Measurements from ENCODE around the gene MAST3.

Gene MAST3

DNA sequence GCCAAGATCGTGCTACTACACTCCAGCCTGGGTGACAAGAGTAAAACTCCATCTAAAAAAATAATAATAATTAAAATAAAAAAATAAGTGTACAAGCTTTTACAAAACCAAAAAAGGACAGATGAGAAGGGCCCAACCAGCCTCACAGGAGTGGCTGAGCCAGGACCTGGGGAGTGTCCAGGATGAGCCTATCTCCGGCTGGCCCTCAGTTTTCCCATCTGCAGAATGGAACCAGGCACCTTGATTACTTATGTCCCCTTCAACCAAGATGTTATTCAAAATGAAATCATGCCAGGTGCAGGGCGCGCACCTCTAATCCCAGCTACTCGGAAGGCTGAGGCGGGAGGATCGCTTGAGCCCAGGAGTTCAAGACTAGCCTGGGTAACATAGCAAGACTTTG is 66.5 kb downstream of the MAST3 start:
- no peak for DNase-seq

DNA sequence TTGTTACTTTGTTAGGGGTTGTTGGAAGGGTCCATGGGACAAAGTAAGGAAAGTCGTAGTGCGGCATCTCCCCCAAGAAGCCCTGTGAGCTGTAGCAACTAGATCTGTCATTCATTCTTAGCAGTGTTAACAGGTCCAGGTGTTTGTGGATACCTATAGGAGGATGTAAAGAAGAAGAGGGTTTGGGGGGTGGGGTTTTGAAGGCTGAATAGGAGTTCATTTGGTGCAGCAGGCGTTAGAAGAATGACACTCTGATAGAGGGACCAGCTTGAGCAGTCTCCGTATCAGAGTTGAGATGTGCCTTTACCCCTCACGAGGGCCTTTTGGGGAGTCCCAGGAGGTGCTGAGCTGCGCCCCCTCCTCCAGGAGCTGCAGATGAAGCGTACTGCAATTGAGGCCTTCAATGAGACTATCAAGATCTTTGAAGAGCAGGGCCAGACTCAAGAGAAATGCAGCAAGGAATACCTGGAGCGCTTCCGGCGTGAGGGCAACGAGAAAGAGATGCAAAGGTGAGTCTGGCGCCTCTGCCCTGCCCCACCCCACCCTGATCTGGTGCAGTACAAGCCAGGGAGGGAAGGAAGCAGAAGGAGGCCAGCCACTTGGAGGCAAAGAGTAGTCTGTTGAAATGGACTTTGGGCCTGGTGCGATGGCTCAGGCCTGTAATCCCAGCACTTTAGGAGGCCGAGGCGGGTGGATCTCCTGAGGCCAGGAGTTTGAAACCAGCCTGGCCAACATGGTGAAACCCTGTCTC is 68.4 kb downstream of the MAST3 start:
- no peak for DNase-seq

DNA sequence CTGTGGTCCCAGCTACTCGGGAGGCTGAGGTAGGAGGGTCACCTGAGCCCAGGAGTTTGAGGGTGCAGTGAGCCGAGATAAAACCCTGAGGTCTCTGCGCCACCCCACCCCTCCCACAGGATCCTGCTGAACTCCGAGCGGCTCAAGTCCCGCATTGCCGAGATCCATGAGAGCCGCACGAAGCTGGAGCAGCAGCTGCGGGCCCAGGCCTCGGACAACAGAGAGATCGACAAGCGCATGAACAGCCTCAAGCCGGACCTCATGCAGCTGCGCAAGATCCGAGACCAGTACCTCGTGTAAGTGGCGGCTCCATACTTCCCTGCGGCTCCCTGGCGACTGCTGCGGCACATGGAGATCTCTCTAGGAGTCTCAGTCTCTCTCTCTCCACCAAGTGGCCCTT is 69.4 kb downstream of the MAST3 start:
- no peak for DNase-seq

DNA sequence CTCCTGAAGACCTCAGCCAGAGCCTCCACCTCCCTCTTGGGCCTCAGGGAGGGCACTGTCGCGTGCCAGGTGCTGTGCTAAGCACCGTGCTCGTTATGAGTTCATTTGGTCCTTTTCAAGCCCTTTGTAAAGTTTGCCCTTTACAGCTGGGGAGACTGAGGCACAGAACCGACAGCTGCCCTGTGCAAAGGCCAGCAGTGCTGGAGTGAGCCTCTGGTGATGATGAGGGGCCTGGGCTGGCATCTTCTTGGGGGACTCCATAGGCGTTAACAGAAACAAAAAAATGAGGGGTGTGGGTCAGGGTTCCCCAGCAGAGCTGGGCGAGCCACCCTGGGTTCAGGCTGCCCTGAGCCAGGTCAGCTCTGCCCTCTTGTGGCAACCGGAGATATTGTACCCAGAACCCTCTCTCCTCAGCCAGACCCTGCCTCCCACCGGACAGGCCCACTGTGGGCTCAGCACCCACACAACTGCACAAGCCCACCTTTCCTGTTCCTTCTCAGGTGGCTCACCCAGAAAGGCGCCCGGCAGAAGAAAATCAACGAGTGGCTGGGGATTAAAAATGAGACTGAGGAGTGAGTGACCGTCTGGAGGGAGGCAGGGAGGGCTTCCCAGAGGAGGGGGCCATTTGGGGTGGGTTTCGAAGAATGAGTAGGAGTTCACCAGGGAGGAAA is 70.5 kb downstream of the MAST3 start:
- DNase-seq: no peak

GRCh38 chr19:18168673-18169381 is 71.2 kb downstream of the MAST3 start:
- DNase-seq: no peak

GRCh38 chr19:18170714-18171255 is 73.2 kb downstream of the MAST3 start:
- DNase-seq: no peak

DNA sequence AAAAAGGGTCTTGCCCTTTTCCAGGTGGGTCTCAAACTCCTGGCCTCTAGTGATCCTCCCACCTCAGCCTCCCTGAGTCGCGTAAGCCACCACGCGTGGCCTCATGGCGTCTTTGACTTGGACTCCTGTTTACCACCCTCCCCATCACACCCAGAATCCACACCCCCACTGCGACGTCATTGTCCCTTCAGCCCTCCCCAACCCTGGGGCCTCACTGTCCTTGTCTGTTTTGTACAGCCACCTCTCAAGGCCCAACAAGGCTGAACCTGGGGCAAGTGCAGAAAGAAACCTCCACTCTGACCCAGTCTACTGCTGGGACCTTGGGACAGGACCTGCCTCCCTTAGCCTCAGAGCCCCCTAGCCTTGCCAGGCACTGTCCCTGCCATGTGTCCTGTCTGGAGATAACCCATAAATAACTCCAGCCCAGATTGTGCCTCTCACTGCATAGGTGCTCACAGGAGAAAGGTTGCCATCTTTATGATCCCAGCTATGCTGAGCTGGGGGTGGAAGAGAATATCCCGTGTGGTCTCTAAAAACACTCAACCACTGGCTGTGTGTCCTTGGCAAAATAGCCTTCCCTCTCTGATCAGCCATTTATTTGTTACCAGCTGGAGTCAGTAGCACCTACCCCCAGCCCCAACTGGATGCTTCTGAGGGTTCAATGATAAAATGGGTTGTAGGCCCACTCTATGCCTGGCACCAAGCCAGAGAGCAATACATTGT is 74.2 kb downstream of the MAST3 start:
- DNase-seq: no peak

DNA sequence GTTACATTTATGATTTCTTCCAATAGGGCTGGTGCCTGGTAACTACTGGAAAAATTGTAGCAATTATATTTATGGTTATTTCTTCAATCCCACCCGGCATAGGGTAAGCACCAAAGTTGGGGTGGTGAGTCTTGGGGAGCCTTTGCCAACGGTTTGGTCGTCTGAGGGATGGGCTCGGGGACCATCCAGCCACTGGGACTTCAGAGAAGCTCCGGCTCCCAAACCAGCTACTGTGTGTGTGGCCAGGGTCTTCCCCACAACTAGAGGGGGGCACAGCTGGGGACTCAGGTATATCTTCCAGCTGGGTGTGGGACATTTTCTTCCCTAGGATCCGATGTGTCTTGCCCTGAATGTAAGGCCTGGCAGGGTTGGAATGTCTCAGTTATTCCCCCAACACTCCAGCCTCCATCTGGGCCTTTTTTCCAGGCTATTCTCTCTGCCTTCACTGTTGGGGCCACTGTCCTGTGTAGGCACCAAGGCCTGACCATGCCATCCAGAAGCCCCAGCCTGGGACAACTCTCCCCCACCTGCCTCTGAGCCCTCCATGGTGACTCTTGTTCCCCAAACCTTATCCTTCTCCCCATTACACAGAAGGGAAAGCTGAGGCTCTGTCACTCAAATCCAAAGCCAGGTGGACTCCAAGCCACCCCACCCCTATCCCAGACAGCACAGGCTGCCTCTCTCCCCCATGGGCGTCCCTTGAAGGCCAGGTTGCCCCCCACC is 74.9 kb downstream of the MAST3 start:
- no peak for DNase-seq

GRCh38 chr19:18173054-18173571 is 75.5 kb downstream of the MAST3 start:
- DNase-seq: no peak

GRCh38 chr19:18173572-18174288 is 76.2 kb downstream of the MAST3 start, which contains the start of gene IFI30:
Gene IFI30 (plus strand): TSS chr19:18173813. CDS start chr19:18173842, 29 bp downstream.
- DNase-seq: peak; percentile 40

DNA sequence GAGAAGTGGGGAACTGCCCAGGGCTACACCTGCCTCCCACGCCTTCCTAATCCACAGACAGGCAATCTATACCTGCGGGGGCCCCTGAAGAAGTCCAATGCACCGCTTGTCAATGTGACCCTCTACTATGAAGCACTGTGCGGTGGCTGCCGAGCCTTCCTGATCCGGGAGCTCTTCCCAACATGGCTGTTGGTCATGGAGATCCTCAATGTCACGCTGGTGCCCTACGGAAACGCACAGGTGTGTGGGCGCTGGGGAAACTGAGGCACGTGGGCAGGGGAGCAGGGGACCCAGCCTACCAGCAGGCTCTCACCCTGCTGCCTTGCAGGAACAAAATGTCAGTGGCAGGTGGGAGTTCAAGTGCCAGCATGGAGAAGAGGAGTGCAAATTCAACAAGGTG is 77.4 kb downstream of the MAST3 start:
- DNase-seq: no peak

DNA sequence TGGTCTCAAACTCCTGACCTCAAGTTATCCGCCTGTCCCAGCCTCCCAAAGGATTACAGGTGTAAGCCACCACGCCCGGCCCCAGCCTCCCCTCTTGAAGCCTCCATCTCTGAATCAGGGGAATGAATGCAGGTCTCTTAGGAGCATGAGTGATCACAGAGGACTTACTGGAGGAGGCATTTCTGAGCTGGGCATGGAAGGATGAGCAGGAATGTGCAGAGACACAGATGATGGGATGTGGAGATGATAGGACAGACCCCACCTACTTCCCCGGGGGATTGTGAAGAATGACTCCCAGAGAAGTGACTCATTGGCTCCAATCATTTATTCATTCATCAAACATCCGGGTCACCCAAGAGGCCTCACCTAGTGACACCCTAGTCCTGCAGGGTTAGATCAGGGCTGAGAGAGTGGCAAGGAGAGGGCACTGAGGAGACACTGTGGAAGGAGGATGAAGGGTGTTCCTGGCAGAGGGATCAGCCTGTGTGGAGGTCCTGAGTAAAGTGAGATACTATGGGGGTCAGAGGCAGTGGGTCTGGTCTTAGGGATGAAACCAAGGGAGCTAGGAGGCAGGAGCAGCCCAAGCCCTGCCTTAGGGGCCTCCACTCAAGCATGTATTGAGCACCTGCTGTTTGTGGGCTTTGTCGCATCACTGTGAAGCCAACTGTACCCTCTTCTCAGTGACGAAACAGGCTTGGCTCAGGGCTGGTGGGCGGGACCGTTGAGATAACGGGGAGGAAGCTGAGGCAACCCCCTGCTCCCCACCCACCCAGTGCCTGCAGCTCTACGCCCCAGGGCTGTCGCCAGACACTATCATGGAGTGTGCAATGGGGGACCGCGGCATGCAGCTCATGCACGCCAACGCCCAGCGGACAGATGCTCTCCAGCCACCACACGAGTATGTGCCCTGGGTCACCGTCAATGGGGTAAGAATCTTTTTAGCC is 79.1 kb downstream of the MAST3 start:
- no peak for DNase-seq

DNA sequence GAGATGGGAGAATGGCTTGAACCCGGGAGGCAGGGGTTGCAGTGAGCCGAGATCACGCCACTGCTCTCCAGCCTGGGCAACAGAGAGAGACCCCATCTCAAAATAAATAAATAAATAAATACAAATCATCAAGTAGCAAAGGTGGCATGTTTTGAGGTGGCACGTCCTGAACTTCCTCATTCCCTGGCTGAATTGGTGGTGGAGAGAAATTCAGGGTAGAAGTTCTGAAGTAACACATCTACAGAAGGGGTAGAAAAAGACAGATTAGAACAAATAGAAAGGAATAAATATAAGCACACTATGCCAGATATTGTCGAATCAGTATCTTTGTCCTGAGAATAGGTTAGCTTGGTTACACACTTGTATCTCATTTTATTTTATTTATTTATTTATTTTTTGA is 82.4 kb downstream of the MAST3 start:
- DNase-seq: no peak

- DNase-seq: no peak
Observed at GRCh38 chr19:18183529-18183928, 86.0 kb downstream of the MAST3 start.

- no peak for DNase-seq
Observed at GRCh38 chr19:18185538-18185937, 88.0 kb downstream of the MAST3 start.

DNA sequence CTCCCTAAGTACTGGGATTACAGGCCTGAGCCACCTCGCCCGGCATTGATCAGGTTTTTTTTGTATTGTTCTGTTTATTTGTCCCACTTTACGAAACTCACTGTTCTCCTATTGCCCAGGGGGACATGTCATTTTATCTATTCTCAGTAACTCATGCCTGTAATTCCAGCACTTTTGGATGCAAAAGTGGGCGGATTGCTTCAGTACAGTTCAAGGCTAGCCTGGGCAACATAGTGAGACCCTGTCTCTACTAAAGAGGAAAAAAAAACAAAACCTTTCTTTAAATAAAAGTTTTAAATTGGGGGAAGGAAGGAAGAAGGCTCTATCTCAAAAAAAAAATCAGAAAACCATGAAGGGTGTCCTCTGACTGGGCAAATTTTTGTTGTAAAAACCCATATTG is 92.7 kb downstream of the MAST3 start:
- no peak for DNase-seq

- no peak for DNase-seq
Observed at GRCh38 chr19:18191640-18192062, 94.1 kb downstream of the MAST3 start.

DNA sequence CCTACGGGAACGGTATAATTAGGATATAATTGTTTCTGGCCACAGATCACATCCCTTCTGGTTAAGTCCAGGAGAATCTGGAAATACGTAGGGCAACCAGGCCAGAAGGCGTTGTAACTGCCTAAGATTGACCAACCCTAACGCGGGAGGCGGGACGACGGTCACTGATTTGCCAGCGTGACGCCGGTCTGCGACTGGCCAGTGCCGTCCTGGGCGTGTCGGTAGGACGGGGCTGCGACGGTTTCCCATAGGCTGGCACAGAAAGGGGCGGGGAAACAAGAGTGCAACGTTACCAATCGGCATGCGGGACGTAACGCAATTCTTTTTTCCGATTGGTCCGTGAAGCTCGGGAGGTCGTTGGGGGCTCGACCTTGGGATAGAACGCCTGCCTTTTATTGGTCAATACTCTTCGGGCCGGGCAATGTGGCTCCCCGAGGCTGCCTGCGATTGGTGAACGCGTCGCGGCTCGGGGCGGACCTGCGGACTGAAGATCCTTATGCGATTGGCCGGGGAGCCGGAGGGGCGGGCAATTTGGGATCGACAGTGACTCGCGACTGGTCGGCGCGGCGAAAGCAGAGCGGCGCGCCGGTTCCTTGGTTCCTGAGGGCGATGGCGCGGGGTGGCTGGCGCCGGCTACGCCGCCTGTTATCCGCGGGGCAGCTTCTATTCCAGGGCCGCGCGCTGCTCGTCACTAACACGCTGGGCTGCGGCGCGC is 95.3 kb downstream of the MAST3 start, which contains the start of gene MPV17L2:
Gene MPV17L2 (plus strand): TSS at position 546 of the 715 bp plus-strand sequence. CDS start 64 bp downstream, at position 610.
- peak; percentile 97 for DNase-seq

Data from NCI-H2029 treated with DMSO at 0.1 percent for 48 hours (cell line).